AG08395 (cell line): Measurements from ENCODE around the gene PCSK9.
A peak's percentile ranks its signal among the peaks of the same experiment; 100 is the strongest.

ENCODE experiments used
- DNase-seq: peaks from one replicate; pipeline ENCODE4 v3.0.0; 2012; ENCODE audit warnings: mixed read lengths, low spot score

Gene PCSK9

DNA sequence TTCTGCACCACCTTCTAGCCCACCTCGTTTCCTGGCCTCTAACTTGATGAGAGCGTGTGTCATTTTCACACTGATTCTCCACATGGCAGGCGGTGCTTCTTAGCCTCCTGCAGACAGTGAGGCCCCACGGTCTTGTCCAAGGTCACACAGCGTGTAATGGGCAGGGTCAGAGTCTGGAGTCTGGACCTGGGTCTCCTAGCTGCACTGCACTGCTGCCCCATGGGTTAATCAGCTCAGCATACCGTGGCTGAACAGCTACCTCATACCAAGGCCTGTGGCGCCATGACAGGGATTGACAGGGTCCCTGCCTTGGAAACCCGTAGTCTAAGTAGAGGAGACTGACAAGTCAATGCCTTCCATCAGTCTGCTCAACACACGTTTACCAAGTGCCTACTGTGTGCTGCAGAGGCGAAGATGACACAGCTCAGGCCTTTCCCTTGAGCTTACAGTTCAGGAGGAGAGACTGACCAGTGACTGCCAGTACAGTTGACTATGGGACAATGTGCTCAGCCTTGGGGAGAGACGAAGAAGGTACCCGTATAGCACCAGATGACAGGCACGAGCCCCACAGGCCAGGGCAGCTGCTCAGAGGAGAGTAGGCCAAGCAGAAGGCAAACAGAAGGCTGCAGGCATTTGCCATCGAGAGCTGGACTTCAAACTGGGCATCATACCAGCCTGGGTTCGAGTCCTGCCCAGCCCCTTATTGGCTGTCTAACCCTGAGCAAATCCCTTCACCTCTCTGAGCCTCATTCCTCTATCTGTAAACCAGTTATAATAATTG is 5.5 kb downstream of the PCSK9 start:
- DNase-seq: no peak

- DNase-seq: no peak
Measured at GRCh38 chr1:55045430-55045829, 6.1 kb downstream of the PCSK9 start.

DNA sequence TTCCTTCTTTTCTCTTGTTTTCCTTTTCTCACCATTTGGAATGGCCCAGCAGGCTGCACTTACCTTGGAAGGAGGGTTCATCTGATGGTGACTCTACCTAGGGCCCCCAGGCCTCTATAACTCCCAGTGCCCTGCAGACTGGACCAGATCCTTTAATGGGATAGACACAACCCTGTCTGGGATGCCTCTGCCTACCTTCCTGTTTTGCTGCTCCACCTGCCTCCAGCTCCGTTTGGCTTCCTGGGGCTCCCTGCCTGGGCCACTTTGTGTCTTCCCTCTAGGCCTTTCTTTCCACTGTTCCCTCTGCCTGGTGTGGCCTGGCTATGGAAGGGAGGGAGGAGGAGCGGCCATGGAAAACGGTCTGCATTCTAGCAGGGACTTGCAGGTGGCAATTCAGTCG is 7.5 kb downstream of the PCSK9 start:
- no peak for DNase-seq

DNA sequence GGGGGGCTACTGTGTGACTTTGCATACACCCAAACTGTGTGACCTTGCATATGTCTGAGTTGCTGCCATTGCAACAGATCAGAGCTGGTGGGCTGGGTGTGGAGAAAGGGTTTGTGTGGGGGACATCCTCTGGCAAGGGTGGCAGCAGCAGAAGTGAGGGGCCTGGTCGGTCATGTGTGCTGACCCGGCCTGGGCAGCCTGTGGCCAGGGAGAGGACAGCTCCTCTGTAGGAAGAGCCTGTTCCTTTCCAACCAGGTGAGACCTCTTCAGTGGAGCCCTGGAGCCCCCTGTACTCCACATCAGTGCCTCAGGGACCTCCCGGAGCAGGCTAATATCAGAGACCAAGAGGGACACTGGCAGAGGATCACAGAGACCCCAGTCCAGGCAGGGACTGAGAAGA is 8.3 kb downstream of the PCSK9 start:
- no peak for DNase-seq

DNA sequence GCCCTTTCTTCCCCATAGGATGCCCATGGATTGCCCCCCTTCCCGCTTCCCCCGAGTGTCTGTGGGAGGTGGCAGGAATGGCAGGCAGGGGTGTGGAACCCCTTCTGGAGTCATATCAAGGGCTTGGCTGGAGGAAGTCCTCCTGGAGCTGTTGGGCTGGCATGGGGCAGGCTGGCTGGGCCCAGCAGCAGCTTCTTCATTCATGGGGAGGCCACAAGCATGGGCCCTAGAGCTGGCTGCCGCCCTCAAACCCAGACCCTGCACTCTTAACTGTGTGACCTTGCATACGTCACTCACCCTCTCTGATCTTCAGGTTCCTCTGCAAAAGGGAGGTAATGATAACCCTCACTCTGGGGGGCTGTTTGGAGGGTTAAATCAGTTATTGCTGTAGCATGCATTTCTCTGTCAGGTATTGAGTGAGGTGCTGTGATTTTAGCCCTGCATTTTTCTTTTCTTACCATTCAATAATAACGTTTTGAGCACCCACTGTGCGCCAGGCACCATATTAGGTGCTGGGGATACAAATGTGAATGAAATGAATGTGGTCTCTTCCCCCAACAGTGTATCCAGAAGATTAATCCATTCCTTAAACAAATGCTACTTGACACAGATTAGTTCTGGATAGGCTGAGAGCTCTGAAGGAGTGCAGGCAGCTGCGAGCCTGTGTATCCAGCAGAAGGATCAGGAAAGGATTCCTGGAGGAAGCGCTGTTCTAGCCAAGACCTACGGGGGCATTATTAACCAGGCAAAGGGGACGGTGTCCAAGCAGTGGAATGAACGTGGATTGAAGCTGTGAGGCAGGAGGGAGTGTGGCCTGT is 9.3 kb downstream of the PCSK9 start:
- DNase-seq: no peak

DNA sequence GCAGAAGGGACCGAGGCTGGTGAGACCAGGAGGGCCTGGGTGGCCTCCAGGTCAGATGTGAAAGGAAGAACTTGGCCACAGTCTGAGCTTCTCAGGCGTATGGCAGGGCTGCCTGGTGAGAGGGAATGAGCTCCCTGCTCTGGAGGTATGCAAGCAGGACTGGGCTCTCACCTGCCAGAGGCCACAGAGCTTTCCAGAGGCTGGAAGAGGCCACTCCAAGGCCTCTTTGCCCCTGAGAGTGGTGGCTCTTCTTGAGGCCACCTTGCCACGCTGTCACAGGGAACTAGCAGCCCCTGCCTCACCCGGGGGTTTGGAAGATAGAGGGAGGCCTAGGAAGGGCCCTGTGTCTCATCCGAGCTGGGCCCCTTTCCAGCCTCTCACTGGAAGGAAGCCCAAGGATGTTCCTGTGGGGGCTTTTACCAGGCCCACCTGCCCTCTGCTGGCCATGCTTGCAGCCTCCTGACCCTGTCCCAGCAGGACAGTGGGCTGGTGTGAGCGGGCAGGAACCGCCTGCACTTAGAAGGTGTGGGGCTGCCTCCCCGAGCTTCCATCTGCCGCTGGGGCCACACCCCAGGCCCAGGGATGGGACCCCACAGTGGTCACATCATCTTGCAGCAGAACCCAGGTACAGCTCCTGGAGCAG is 10.0 kb downstream of the PCSK9 start:
- DNase-seq: no peak

GRCh38 chr1:55049914-55050278 is 10.5 kb downstream of the PCSK9 start:
- DNase-seq: no peak

- peak; percentile 50 for DNase-seq
Measured at GRCh38 chr1:55050283-55050682, 10.9 kb downstream of the PCSK9 start.

- no peak for DNase-seq
Measured at GRCh38 chr1:55051169-55051568, 11.8 kb downstream of the PCSK9 start.

GRCh38 chr1:55051621-55052020 is 12.3 kb downstream of the PCSK9 start:
- DNase-seq: no peak

DNA sequence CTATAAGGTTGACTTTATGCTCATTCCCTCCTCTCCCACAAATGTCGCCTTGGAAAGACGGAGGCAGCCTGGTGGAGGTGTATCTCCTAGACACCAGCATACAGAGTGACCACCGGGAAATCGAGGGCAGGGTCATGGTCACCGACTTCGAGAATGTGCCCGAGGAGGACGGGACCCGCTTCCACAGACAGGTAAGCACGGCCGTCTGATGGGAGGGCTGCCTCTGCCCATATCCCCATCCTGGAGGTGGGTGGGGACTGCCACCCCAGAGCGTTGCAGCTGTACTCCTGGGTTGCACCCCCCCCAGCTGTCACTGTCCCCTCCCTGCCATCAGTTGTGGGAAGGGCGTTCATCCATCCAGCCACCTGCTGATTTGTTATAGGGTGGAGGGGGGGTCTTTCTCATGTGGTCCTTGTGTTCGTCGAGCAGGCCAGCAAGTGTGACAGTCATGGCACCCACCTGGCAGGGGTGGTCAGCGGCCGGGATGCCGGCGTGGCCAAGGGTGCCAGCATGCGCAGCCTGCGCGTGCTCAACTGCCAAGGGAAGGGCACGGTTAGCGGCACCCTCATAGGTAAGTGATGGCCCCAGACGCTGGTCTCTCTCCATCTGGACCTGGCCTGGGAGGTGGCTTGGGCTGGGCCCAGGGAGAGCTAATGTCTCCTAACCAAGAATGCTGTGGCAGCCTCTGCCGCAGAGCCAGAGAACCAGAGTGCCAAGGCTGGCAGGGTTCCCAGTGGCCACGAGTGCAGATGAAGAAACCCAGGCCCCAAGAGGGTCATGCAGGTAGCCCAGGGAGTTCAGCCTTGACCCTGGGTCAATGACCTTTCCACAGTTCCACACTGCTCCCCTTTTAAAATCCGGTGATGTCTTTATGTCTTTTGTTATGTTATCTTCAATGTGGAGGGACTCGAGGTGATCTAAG is 13.1 kb downstream of the PCSK9 start:
- DNase-seq: no peak

DNA sequence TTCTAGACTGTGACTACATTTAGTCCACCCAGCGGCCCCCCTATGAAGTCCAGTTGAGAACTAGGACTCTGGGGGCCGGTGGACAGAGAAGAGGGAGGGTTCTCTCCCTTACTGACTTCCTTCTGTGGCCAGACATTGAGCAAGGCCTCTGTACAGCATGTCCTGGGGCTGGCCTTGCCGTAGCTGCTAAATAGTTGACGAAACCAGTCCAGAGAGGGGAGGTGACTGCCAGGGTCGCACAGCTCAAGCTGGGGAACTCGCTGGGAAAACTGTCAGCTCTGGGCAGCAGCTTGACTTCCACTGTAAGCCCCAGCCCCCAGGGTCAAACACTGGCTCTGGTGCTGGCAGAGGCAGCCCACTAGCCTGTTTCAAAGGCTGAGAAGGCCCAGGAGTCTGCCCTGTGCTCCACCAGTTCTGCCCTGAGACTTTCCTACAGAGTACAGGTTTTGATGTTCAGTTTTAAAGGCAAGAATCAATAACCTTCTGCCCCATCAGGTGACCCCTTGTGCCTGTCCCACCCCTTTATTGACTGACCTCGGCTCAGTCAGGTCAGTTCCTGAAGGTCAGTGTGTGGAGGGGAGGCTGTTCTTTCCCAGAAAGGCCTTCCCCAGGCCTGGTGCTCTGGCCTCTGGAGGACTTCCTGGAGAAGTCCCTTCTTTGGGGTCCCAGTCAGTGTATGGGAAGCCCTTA is 14.1 kb downstream of the PCSK9 start:
- DNase-seq: no peak

GRCh38 chr1:55054396-55054795 is 15.0 kb downstream of the PCSK9 start:
- no peak for DNase-seq

DNA sequence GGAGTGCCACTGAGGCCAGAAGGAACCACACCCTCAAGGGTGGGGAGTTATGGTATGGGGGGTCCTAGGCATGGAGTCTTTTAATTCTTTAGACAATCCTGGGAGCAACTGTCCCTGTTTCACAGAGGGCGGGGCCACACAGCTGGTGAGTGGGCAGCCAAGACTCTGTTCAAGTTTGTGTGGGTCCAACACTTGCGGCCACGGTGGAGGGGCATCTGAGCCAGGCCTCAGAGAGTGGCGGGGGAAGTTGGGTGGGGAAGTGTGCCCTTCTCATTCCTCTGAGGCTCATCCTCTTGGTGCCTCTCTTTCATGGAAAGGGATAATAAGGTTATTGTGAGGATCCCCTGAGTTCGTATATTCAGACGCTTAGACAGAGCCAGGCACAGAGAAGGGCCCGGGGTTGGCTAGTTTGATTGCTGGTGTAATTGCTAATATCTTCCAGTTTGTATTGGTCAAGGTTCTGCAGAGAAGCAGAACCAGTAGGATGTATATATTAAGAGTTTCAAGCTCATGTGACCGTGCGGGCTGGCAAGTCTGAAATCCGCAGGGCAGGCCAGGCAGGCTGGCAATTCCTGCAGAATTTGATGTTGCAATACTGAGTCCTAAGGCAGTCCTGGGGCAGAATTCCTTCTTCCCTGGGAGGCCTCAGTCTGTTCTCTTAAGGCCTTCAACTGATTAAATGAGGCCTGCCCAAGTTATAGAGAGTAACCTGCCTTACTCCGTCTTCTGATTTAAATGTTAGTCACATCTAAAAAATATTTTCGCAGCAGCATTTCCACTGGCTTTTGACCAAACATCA is 15.9 kb downstream of the PCSK9 start:
- no peak for DNase-seq

GRCh38 chr1:55055951-55056631 is 16.7 kb downstream of the PCSK9 start:
- DNase-seq: no peak

DNA sequence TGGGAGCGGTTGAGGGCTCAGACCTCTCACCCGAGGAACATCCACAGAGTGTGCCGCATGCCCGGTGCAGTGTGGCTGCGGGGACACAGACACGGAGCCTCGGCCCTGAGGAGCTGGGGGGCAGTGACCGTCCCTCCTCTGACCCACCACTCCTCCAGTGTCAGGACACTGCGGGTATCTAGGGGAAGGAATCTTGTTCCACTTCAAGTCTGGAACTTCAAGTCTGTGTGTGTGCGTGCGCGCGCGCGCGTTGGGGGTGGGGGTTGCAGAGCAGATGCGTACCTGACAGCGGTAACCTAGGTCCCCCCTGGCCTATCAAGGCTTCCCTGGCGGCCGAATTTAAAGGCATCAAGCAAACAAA is 17.3 kb downstream of the PCSK9 start:
- no peak for DNase-seq

DNA sequence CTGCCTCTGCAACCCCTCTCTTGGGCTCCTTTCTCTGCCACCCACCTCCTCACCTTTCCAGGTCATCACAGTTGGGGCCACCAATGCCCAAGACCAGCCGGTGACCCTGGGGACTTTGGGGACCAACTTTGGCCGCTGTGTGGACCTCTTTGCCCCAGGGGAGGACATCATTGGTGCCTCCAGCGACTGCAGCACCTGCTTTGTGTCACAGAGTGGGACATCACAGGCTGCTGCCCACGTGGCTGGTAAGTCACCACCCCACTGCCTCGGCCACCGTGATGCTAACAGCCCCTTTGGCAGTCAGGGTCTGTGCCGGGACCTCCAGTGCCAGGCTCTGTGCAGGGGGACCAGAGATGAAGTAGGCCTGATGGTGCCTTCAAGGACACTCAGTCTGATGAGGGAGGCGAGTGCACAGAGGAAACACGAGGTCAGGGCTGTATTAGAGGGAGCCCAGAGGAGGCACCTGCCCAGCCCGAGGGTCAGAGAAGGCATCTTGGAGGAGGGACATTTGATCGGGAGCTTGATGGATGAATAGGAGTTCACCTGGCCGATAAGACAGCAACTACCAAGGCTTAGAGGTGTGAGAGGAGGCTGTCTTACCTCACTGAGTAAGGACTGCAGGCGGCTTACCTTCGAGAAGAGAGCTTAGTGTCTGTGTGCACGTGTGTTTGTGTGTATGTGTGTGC is 18.1 kb downstream of the PCSK9 start:
- DNase-seq: no peak

DNA sequence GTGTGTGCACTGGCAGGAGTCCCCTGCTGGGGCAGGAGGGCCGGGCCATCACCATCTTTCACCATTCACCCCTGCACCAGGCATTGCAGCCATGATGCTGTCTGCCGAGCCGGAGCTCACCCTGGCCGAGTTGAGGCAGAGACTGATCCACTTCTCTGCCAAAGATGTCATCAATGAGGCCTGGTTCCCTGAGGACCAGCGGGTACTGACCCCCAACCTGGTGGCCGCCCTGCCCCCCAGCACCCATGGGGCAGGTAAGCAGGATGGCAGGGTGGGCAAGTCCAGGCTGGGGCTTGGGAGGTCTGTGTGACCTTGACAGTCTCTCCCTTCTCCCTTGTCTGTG is 18.6 kb downstream of the PCSK9 start:
- no peak for DNase-seq

GRCh38 chr1:55059302-55060132 is 20.2 kb downstream of the PCSK9 start:
- DNase-seq: no peak
